DND-41 (cell line): ENCODE results near the gene IL10RA.
A peak's percentile ranks its signal among the peaks of the same experiment; 100 is the strongest.

ENCODE experiments used
- ATAC-seq: fragments of 200-7000 bp; cut with Tn5 transposase; 3 replicates; pipeline ENCODE4 v1.9.1; 2021; ENCODE audit warnings: low read depth; ENCODE audit not compliant: insufficient read depth
- DNase-seq: peaks from one replicate; pipeline ENCODE4 v3.0.0-alpha.2; 2020
- H2AFZ ChIP-seq: 2 replicates; pipeline ENCODE4 v1.6.0; 2012; ENCODE audit warnings: low read depth, low read length
- H3K27ac ChIP-seq: 2 replicates; pipeline ENCODE4 v1.5.1; 2012; ENCODE audit warnings: low read length, inconsistent platforms
- H3K27me3 ChIP-seq: fragments of 200-600 bp; sonication (generic); 2 replicates; pipeline ENCODE4 v1.6.0; 2012; ENCODE audit warnings: low read length, mild to moderate bottlenecking, inconsistent platforms; ENCODE audit not compliant: insufficient read depth, poor library complexity
- H3K36me3 ChIP-seq: 2 replicates; pipeline ENCODE4 v1.5.1; 2012; ENCODE audit warnings: low read length, inconsistent platforms; ENCODE audit not compliant: insufficient read depth
- H3K4me1 ChIP-seq: 2 replicates; pipeline ENCODE4 v1.5.1; 2012; ENCODE audit warnings: mild to moderate bottlenecking, low read length; ENCODE audit not compliant: insufficient read depth
- H3K4me2 ChIP-seq: 2 replicates; pipeline ENCODE4 v1.6.0; 2012; ENCODE audit warnings: mild to moderate bottlenecking, moderate library complexity, low read length, inconsistent platforms; ENCODE audit not compliant: insufficient read depth
- H3K4me3 ChIP-seq, 2 experiments: fragments of 200-600 bp in 1 of 2; shearing (Covaris generic) in 1 of 2; 2 replicates each; pipeline ENCODE4 v1.5.1; 2012 to 2016; ENCODE audit warnings: inconsistent platforms in 2 of 2, low read length in 2 of 2, mild to moderate bottlenecking in 2 of 2, low read depth in 1 of 2, moderate library complexity in 1 of 2
- H3K79me2 ChIP-seq: 2 replicates; pipeline ENCODE4 v1.6.0; 2012; ENCODE audit warnings: low read length, inconsistent platforms; ENCODE audit not compliant: insufficient read depth
- H3K9ac ChIP-seq: 2 replicates; pipeline ENCODE4 v1.6.0; 2012; ENCODE audit warnings: low read depth, mild to moderate bottlenecking, inconsistent platforms, low read length, moderate library complexity
- H3K9me3 ChIP-seq: 2 replicates; pipeline ENCODE4 v1.5.1; 2012; ENCODE audit warnings: low read length, moderate library complexity, mild to moderate bottlenecking, inconsistent platforms; ENCODE audit not compliant: insufficient read depth, severe bottlenecking
- H4K20me1 ChIP-seq: 2 replicates; pipeline ENCODE4 v1.6.0; 2012; ENCODE audit warnings: low read length; ENCODE audit not compliant: insufficient read depth
- CTCF ChIP-seq: IDR thresholded peaks from 2 replicates; pipeline ENCODE4 v1.5.1; 2012; ENCODE audit warnings: borderline replicate concordance, low read length, moderate library complexity, mild to moderate bottlenecking; ENCODE audit not compliant: poor library complexity, severe bottlenecking; ENCODE audit errors: extremely low read depth
- EZH2 ChIP-seq: IDR thresholded peaks from 3 replicates; pipeline ENCODE4 v1.6.1; 2012; ENCODE audit warnings: borderline replicate concordance, low read depth, mild to moderate bottlenecking, moderate library complexity, low read length, inconsistent platforms; ENCODE audit not compliant: severe bottlenecking

The IL10RA gene

GRCh38 chr11:118042796-118043195, 56.6 kb downstream of the IL10RA start:
- ATAC-seq = no peak

GRCh38 chr11:118045191-118045590, 59.0 kb downstream of the IL10RA start:
- H2AFZ ChIP-seq = no peak overlapping the region
- TF ChIP-seq CTCF (no peak), EZH2 (no peak)
- H3K4me2 ChIP-seq = no peak overlapping the region
- H3K4me3 ChIP-seq = no peak overlapping the region
- H3K79me2 ChIP-seq = no peaks in the 10 kb centered on the region
- no peak for ATAC-seq
- no peak overlapping the region for H3K9ac ChIP-seq
- H3K27me3 ChIP-seq = no peaks in the 10 kb centered on the region
- H3K4me1 ChIP-seq = no peaks in the 10 kb centered on the region
- DNase-seq = no peak
- H3K36me3 ChIP-seq = no peaks in the 10 kb centered on the region
- no peaks in the 10 kb centered on the region for H4K20me1 ChIP-seq
- H3K9me3 ChIP-seq = no peaks in the 10 kb centered on the region
- H3K27ac ChIP-seq = no peak overlapping the region

More at GRCh38 chr11:118042796-118043195, 56.6 kb downstream of the IL10RA start:
- H3K79me2 ChIP-seq = no peaks in the 10 kb centered on the region
- no peaks in the 10 kb centered on the region for H3K9me3 ChIP-seq
- H3K27ac ChIP-seq = no peak overlapping the region
- H2AFZ ChIP-seq = no peak overlapping the region
- no peak overlapping the region for H3K4me3 ChIP-seq
- TF ChIP-seq EZH2 (no peak), CTCF (no peak)
- H4K20me1 ChIP-seq = no peaks in the 10 kb centered on the region
- no peaks in the 10 kb centered on the region for H3K4me1 ChIP-seq
- H3K27me3 ChIP-seq = no peaks in the 10 kb centered on the region
- no peaks in the 10 kb centered on the region for H3K36me3 ChIP-seq
- H3K9ac ChIP-seq = no peak overlapping the region
- DNase-seq = no peak
- H3K4me2 ChIP-seq = no peak overlapping the region

GRCh38 chr11:118046051-118046963, 60.1 kb downstream of the IL10RA start:
- no peak for TF ChIP-seq CTCF
- no peak for TF ChIP-seq EZH2
- Histone ChIP-seq H3K9me3 (no peaks in the 10 kb centered on the region), H3K4me1 (peaks cover 6% of the 10 kb centered on the region), H3K4me2 (no peak overlapping the region), H4K20me1 (no peaks in the 10 kb centered on the region), H3K4me3 (no peak overlapping the region), H3K27me3 (no peaks in the 10 kb centered on the region), H3K79me2 (no peaks in the 10 kb centered on the region), H2AFZ (no peak overlapping the region), H3K27ac (no peak overlapping the region), H3K36me3 (no peaks in the 10 kb centered on the region), H3K9ac (no peak overlapping the region)
- DNase-seq = no peak
- ATAC-seq = 0 out of 3 replicates have a peak, but pooled peaks have one; percentile 40
